Measurements from ENCODE around the gene STARD6. TPM values are rescaled to one million over a fixed set of nuclear protein-coding genes. Genes with fewer than 3 reads are reported as not detected.

Gene STARD6
- total and polyA plus RNA-seq, 5 donors = not detected

- no peak overlapping the region for H3K4me3 ChIP-seq (ENCODE audit: low read length)
Measured at GRCh38 chr18:54386043-54386442, 28.4 kb upstream of the STARD6 start.

GRCh38 chr18:54382733-54383252 lies 25.1 kb upstream of the STARD6 start:
- no peak for ATAC-seq
- intact Hi-C loops (cut with DNase I) = no loop called here
- 79% methylated on average over 8 of the region's 8 CpGs for WGBS

More at GRCh38 chr18:54386043-54386442, 28.4 kb upstream of the STARD6 start:
- Histone ChIP-seq H3K4me1 (ENCODE audit: control insufficient read depth, insufficient read depth, low read length) (no peaks in the 10 kb centered on the region), H3K9me3 (ENCODE audit: control insufficient read depth, low read length) (no peaks in the 10 kb centered on the region), H3K27ac (ENCODE audit: low read length) (no peak overlapping the region), H3K27me3 (ENCODE audit: control insufficient read depth, insufficient read depth) (no peaks in the 10 kb centered on the region)
- DNase-seq (no peak), ATAC-seq (no peak)
- intact Hi-C loops (cut with DNase I) = no loop called here
- 53% methylated on average over 4 of the region's 4 CpGs for WGBS

DNA sequence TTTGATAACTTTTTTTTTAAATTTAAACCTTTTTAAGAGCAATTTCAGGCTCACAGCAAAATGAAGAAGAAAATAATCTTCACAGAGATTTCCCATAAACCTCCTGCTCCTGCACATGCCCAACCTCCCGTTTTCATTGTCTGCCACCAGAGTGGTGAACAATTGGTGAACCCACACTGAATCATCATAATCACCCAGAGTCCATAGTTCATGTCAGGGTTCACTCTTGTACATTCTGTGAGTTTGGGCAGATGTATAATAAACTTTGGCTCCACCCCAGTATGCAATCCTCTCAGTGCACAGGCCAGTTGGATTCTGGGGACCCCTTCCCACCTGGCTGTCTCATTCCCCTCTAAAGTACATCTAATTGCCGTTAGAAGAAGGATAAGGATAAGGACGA lies 24.4 kb upstream of the STARD6 start:
- WGBS = 79% methylated on average over 3 of the region's 3 CpGs
- H3K27me3 ChIP-seq (ENCODE audit: control insufficient read depth, insufficient read depth) = no peaks in the 10 kb centered on the region
- no peak overlapping the region for H3K27ac ChIP-seq (ENCODE audit: low read length)
- no peak overlapping the region for H3K4me3 ChIP-seq (ENCODE audit: low read length)
- intact Hi-C loops (cut with DNase I) = no loop called here
- no peak for ATAC-seq
- H3K4me1 ChIP-seq (ENCODE audit: control insufficient read depth, insufficient read depth, low read length) = no peaks in the 10 kb centered on the region
- H3K9me3 ChIP-seq (ENCODE audit: control insufficient read depth, low read length) = no peaks in the 10 kb centered on the region
- no peak for DNase-seq

More at GRCh38 chr18:54382733-54383252, 25.1 kb upstream of the STARD6 start:
- H3K27me3 ChIP-seq (ENCODE audit: control insufficient read depth, insufficient read depth) = no peaks in the 10 kb centered on the region
- H3K27ac ChIP-seq (ENCODE audit: low read length) = no peak overlapping the region
- DNase-seq = no peak
- H3K4me3 ChIP-seq (ENCODE audit: low read length) = no peak overlapping the region
- H3K4me1 ChIP-seq (ENCODE audit: control insufficient read depth, insufficient read depth, low read length) = no peaks in the 10 kb centered on the region
- H3K9me3 ChIP-seq (ENCODE audit: control insufficient read depth, low read length) = no peaks in the 10 kb centered on the region

DNA sequence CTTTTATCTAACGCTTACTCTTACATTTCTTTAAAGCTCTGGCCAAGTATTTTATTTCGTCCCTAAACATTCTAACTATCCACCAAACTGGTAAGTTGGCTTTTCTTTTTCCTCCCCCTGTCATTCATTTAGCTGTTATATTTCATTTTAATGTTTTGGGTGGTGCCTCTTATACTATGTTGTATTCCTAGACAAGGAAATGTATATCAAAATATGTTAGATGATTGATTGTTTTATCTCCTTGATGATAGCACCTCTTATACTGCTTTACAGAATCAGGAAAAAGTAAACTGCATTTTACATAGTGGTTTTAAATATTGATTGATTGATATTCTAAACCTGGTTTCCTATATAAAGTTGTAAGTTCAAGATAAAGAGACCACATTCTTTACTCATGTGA lies 24.0 kb upstream of the STARD6 start:
- H3K27ac ChIP-seq (ENCODE audit: low read length) = no peak overlapping the region
- WGBS = 97% methylated on average over 2 of the region's 2 CpGs
- DNase-seq (no peak), ATAC-seq (no peak)
- intact Hi-C loops (cut with DNase I) = no loop called here
- H3K9me3 ChIP-seq (ENCODE audit: control insufficient read depth, low read length) = no peaks in the 10 kb centered on the region
- no peaks in the 10 kb centered on the region for H3K27me3 ChIP-seq (ENCODE audit: control insufficient read depth, insufficient read depth)
- H3K4me3 ChIP-seq (ENCODE audit: low read length) = no peak overlapping the region
- no peaks in the 10 kb centered on the region for H3K4me1 ChIP-seq (ENCODE audit: control insufficient read depth, insufficient read depth, low read length)

DNA sequence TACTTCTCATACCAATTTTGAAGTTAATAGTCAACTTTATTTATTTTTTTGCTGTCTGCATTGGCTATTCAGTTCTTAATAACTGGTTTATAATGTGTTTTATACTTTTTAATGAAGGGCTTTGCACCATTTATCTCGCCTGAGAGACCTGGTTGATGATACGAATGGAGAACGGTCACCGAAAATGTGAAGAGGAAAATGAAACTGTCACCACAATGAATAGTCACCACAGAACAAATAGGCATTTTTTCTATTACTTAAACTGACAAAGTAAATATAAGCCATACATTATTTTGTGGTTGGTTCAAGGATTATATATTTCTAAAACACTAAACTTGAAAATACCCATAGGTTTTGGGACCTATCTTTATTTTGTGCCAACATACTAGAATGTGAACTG lies 20.4 kb upstream of the STARD6 start:
- Histone ChIP-seq H3K9me3 (ENCODE audit: control insufficient read depth, low read length) (no peaks in the 10 kb centered on the region), H3K4me1 (ENCODE audit: control insufficient read depth, insufficient read depth, low read length) (no peaks in the 10 kb centered on the region), H3K4me3 (ENCODE audit: low read length) (no peak overlapping the region), H3K27ac (ENCODE audit: low read length) (no peak overlapping the region), H3K27me3 (ENCODE audit: control insufficient read depth, insufficient read depth) (no peaks in the 10 kb centered on the region)
- intact Hi-C loops (cut with DNase I) = no loop called here
- DNase-seq = no peak
- WGBS = 97% methylated on average over 4 of the region's 4 CpGs
- ATAC-seq = no peak

DNA sequence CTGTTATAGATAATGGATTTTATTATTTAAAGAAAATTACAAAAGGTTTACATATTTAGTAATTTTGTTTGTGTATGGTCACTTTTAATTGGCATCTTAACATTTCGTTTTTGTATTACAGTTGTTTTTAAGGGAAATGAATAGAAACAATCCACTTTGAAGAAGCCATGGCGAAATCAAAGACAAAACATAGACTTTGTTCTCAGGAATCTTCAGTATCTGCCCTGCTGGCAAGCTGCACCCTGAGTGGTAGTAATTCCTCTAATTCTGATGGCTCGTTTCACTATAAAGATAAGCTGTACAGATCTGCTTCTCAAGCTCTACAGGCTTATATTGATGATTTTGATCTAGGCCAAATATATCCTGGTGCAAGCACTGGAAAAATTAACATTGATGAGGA lies 2.7 kb upstream of the STARD6 start:
- no peak overlapping the region for H3K4me3 ChIP-seq (ENCODE audit: low read length)
- 85% methylated on average over 3 of the region's 3 CpGs for WGBS
- H3K9me3 ChIP-seq (ENCODE audit: control insufficient read depth, low read length) = no peaks in the 10 kb centered on the region
- no peaks in the 10 kb centered on the region for H3K4me1 ChIP-seq (ENCODE audit: control insufficient read depth, insufficient read depth, low read length)
- ATAC-seq (no peak), DNase-seq (no peak)
- no peak overlapping the region for H3K27ac ChIP-seq (ENCODE audit: low read length)
- no peaks in the 10 kb centered on the region for H3K27me3 ChIP-seq (ENCODE audit: control insufficient read depth, insufficient read depth)
- intact Hi-C loops (cut with DNase I) = no loop called here

GRCh38 chr18:54359233-54359632 lies 1.6 kb upstream of the STARD6 start:
- intact Hi-C loops (cut with DNase I) = no loop called here

DNA sequence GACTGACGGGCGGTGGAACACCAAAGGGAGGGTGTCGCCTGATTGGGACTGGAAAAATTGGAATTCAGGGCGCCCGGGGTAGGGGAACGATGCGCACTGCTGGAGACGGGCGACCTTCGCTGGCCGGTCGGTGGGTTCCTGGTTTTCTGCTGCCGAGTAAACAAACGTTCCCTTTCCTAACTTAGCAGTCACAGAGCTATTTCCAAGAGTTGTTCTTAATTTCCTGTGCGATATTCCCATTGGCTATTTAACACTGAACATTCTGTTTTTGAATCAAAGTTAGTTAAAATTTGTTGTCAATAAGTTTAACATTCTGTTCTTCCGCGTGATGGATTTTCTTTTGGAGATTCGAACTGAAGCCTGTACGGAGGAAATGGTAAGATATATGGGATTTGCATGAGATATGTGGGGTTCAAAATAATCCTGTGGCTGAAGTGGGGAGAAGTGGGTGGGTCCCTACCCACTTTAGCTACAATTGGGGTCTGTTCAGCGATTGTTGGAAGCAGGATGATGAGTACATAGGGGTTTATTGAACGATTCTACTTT lies 910 bp upstream of the STARD6 start:
- 2% methylated on average over 21 of the region's 21 CpGs for WGBS
- intact Hi-C loops (cut with DNase I) = no loop called here
- no peaks in the 10 kb centered on the region for H3K9me3 ChIP-seq (ENCODE audit: control insufficient read depth, low read length)

More at GRCh38 chr18:54359233-54359632, 1.6 kb upstream of the STARD6 start:
- Histone ChIP-seq H3K4me1 (ENCODE audit: control insufficient read depth, insufficient read depth, low read length) (no peaks in the 10 kb centered on the region), H3K9me3 (ENCODE audit: control insufficient read depth, low read length) (no peaks in the 10 kb centered on the region), H3K27me3 (ENCODE audit: control insufficient read depth, insufficient read depth) (no peaks in the 10 kb centered on the region), H3K4me3 (ENCODE audit: low read length) (peak overlapping the region; percentile 87), H3K27ac (ENCODE audit: low read length) (no peak overlapping the region)
- no peak for DNase-seq
- ATAC-seq = no peak
- 61% methylated on average over 6 of the region's 6 CpGs for WGBS

GRCh38 chr18:54357082-54357659 lies 487 bp downstream of the STARD6 start:
- 2% methylated on average over 15 of the region's 15 CpGs for WGBS
- ATAC-seq = peak; percentile 77 to 81
- H3K4me3 ChIP-seq (ENCODE audit: low read length) = peak overlapping the region; percentile 87
- intact Hi-C loops (cut with DNase I) = no loop called here
- no peaks in the 10 kb centered on the region for H3K27me3 ChIP-seq (ENCODE audit: control insufficient read depth, insufficient read depth)
- no peaks in the 10 kb centered on the region for H3K9me3 ChIP-seq (ENCODE audit: control insufficient read depth, low read length)
- H3K27ac ChIP-seq (ENCODE audit: low read length) = no peak overlapping the region
- DNase-seq = peak in 1 of 3 donors; percentile 16
- H3K4me1 ChIP-seq (ENCODE audit: control insufficient read depth, insufficient read depth, low read length) = no peaks in the 10 kb centered on the region

More for the DNA sequence above, 910 bp upstream of the STARD6 start:
- peak overlapping the region; percentile 87 for H3K4me3 ChIP-seq (ENCODE audit: low read length)
- no peaks in the 10 kb centered on the region for H3K27me3 ChIP-seq (ENCODE audit: control insufficient read depth, insufficient read depth)
- ATAC-seq (peak; percentile 44 to 56), DNase-seq (peak in 2 of 3 donors; percentile 52)
- no peaks in the 10 kb centered on the region for H3K4me1 ChIP-seq (ENCODE audit: control insufficient read depth, insufficient read depth, low read length)
- no peak overlapping the region for H3K27ac ChIP-seq (ENCODE audit: low read length)

DNA sequence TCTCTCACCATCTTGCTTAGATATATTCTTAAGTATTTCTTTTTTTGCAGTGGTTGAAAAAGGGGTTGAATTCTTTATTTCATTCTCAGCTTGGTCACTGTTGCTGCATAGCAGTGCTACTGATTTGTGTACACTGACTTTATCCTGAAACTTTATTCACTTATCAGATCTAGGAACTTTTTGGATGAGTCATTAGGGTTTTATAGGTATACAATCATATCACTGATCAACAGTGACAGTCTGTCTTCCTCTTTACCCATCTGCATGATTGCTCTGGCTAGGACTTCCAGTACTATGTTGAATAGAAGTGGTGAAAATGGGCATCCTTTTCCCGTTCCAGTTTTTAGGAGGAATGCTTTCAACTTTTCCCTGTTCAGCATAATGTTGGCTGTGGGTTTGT lies 6.5 kb downstream of the STARD6 start:
- H3K4me1 ChIP-seq (ENCODE audit: control insufficient read depth, insufficient read depth, low read length) = no peaks in the 10 kb centered on the region
- WGBS = 83% methylated on average over 1 of the region's 1 CpG
- no peak for DNase-seq

DNA sequence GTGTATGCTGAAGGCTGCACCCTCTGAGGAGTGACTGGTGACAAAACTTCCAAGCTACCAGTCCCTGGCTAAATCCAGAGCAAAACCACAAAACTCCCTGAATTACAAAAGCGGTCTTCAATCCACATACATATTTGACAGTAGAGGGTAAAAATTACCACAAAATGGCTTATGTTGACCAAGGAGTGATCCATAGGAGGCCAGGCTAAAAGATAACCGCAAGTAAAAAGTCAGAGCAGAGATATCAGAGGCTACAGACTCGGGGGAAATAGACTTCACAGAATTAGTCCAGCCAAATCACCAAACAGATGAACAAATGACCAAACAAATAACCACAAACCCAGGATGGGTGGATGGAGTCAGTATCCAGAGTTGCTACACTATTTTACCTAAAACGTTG lies 19.4 kb downstream of the STARD6 start:
- H3K27me3 ChIP-seq (ENCODE audit: control insufficient read depth, insufficient read depth) = no peaks in the 10 kb centered on the region
- 84% methylated on average over 4 of the region's 4 CpGs for WGBS
- H3K4me3 ChIP-seq (ENCODE audit: low read length) = no peak overlapping the region
- intact Hi-C loops (cut with DNase I) = no loop called here
- H3K9me3 ChIP-seq (ENCODE audit: control insufficient read depth, low read length) = no peaks in the 10 kb centered on the region
- DNase-seq (no peak), ATAC-seq (no peak)
- H3K27ac ChIP-seq (ENCODE audit: low read length) = no peak overlapping the region
- H3K4me1 ChIP-seq (ENCODE audit: control insufficient read depth, insufficient read depth, low read length) = no peaks in the 10 kb centered on the region

More for the DNA sequence above, 6.5 kb downstream of the STARD6 start:
- no peak overlapping the region for H3K4me3 ChIP-seq (ENCODE audit: low read length)
- intact Hi-C loops (cut with DNase I) = no loop called here
- H3K9me3 ChIP-seq (ENCODE audit: control insufficient read depth, low read length) = no peaks in the 10 kb centered on the region
- H3K27me3 ChIP-seq (ENCODE audit: control insufficient read depth, insufficient read depth) = no peaks in the 10 kb centered on the region
- ATAC-seq = no peak
- no peak overlapping the region for H3K27ac ChIP-seq (ENCODE audit: low read length)
